GM23338 (cell line): ENCODE data around the gene GP5. TPM values are rescaled to one million over a fixed set of nuclear protein-coding genes. Genes with fewer than 3 reads are reported as not detected.

Source experiments
- ATAC-seq: fragments of 200-7000 bp; cut with Tn5 transposase; 3 replicates; pipeline ENCODE4 v1.9.1; 2020
- DNase-seq: peaks from one replicate; pipeline ENCODE4 v3.0.0-alpha.2; 2015; ENCODE audit warnings: low spot score
- H2AFZ ChIP-seq: fragments of 200-600 bp; sonication (generic); 2 replicates; pipeline ENCODE4 v1.8.0; 2016; ENCODE audit warnings: antibody characterized with exemption, mild to moderate bottlenecking, moderate library complexity
- H3F3A ChIP-seq: fragments of 200-600 bp; sonication (generic); replicated peaks from 2 replicates; pipeline ENCODE4 v1.8.0; 2017; ENCODE audit warnings: antibody characterized with exemption, mixed run types, low read depth
- H3K27ac ChIP-seq: fragments of 200-600 bp; sonication (generic); 2 replicates; pipeline ENCODE4 v1.6.1; 2016; ENCODE audit warnings: low read depth
- H3K27me3 ChIP-seq: fragments of 200-600 bp; sonication (generic); 2 replicates; pipeline ENCODE4 v1.8.0; 2016; ENCODE audit warnings: mild to moderate bottlenecking, mixed run types, moderate library complexity; ENCODE audit not compliant: insufficient read depth
- H3K36me3 ChIP-seq: fragments of 200-600 bp; sonication (generic); 2 replicates; pipeline ENCODE4 v1.8.0; 2016; ENCODE audit warnings: mild to moderate bottlenecking; ENCODE audit not compliant: insufficient read depth
- H3K4me1 ChIP-seq: fragments of 200-600 bp; sonication (generic); 2 replicates; pipeline ENCODE4 v1.8.0; 2016; ENCODE audit warnings: mild to moderate bottlenecking, moderate library complexity; ENCODE audit not compliant: insufficient read depth
- H3K4me2 ChIP-seq: fragments of 200-600 bp; sonication (generic); 2 replicates; pipeline ENCODE4 v1.7.1; 2017; ENCODE audit warnings: mixed run types
- H3K4me3 ChIP-seq: fragments of 200-600 bp; sonication (generic); 2 replicates; pipeline ENCODE4 v1.6.1; 2016; ENCODE audit warnings: mixed run types
- H3K79me2 ChIP-seq: fragments of 200-600 bp; sonication (generic); replicated peaks from 2 replicates; pipeline ENCODE4 v1.8.0; 2017; ENCODE audit warnings: mild to moderate bottlenecking; ENCODE audit not compliant: insufficient read depth
- H3K9me2 ChIP-seq: fragments of 200-600 bp; sonication (generic); 2 replicates; pipeline ENCODE4 v1.8.0; 2017; ENCODE audit not compliant: insufficient read depth
- H4K20me1 ChIP-seq: fragments of 200-600 bp; sonication (generic); replicated peaks from 2 replicates; pipeline ENCODE4 v1.8.0; 2017; ENCODE audit warnings: mild to moderate bottlenecking; ENCODE audit not compliant: insufficient read depth
- H3K27ac Mint-ChIP-seq: 2 replicates; pipeline ENCODE4 v1.8.0; 2020; ENCODE audit warnings: inconsistent platforms, mild to moderate bottlenecking, moderate library complexity, mixed read lengths
- H3K27me3 Mint-ChIP-seq: 3 replicates; pipeline ENCODE4 v1.8.0; 2022; ENCODE audit warnings: low read depth, mild to moderate bottlenecking, moderate library complexity, mixed read lengths, inconsistent platforms; ENCODE audit not compliant: insufficient read depth, poor library complexity
- H3K36me3 Mint-ChIP-seq: 3 replicates; pipeline ENCODE4 v1.8.0; 2021; ENCODE audit warnings: low read depth, mild to moderate bottlenecking, inconsistent platforms, moderate library complexity, mixed read lengths
- H3K4me1 Mint-ChIP-seq: 3 replicates; pipeline ENCODE4 v1.8.0; 2020; ENCODE audit warnings: mild to moderate bottlenecking, inconsistent platforms, mixed read lengths
- H3K4me3 Mint-ChIP-seq: 3 replicates; pipeline ENCODE4 v1.8.0; 2021; ENCODE audit warnings: moderate library complexity, mild to moderate bottlenecking, inconsistent platforms, mixed read lengths
- H3K9me3 Mint-ChIP-seq: 3 replicates; pipeline ENCODE4 v1.8.0; 2020; ENCODE audit warnings: moderate library complexity, mild to moderate bottlenecking, inconsistent platforms, mixed read lengths
- CREB1 ChIP-seq: fragments of 250-450 bp; sonication (Bioruptor Pico); IDR thresholded peaks from 2 replicates; pipeline ENCODE4 v1.5.0; 2020; ENCODE audit warnings: low read depth, mild to moderate bottlenecking, moderate library complexity
- CTCF ChIP-seq, 2 experiments: fragments of 200-600 bp in 1 of 2; sonication (generic) in 1 of 2; conservative IDR thresholded peaks; 2 replicates each; pipeline versions ENCODE4 v1.5.1 to v1.6.1; 2016 to 2017; ENCODE audit warnings: antibody characterized with exemption in 2 of 2, low read depth in 2 of 2, mild to moderate bottlenecking in 2 of 2, moderate library complexity in 1 of 2
- ETS1 ChIP-seq: IDR thresholded peaks from 2 replicates; pipeline ENCODE4 v1.6.1; 2016; ENCODE audit warnings: antibody characterized with exemption
- EZH2 ChIP-seq: fragments of 200-600 bp; sonication (generic); IDR thresholded peaks from one replicate; pipeline ENCODE4 v1.8.0; 2017; ENCODE audit warnings: antibody characterized with exemption, mild to moderate bottlenecking, low read depth; ENCODE audit not compliant: unreplicated experiment
- EZH2phosphoT487 ChIP-seq: fragments of 200-600 bp; sonication (generic); IDR thresholded peaks from one replicate; pipeline ENCODE4 v1.8.1; 2018; ENCODE audit warnings: antibody characterized with exemption; ENCODE audit not compliant: unreplicated experiment
- JUNB ChIP-seq: IDR thresholded peaks from one replicate; pipeline ENCODE4 v1.6.1; 2016; ENCODE audit warnings: antibody characterized with exemption; ENCODE audit not compliant: unreplicated experiment
- NANOG ChIP-seq: IDR thresholded peaks from 2 replicates; pipeline ENCODE4 v1.6.1; 2016; ENCODE audit warnings: antibody characterized with exemption, borderline replicate concordance
- POLR2AphosphoS5 ChIP-seq: IDR thresholded peaks from 2 replicates; pipeline ENCODE4 v1.6.1; 2016; ENCODE audit warnings: antibody characterized with exemption, low read depth
- REST ChIP-seq: IDR thresholded peaks from one replicate; pipeline ENCODE4 v1.6.1; 2018; ENCODE audit warnings: antibody characterized with exemption; ENCODE audit not compliant: unreplicated experiment
- STAT1 ChIP-seq: IDR thresholded peaks from one replicate; pipeline ENCODE4 v1.6.1; 2016; ENCODE audit warnings: antibody characterized with exemption; ENCODE audit not compliant: unreplicated experiment
- ZNF114 ChIP-seq: fragments of 250-450 bp; sonication (Bioruptor Pico); IDR thresholded peaks from 2 replicates; pipeline ENCODE4 v1.5.0; 2020; ENCODE audit warnings: mild to moderate bottlenecking, moderate library complexity
- ZNF331 ChIP-seq: fragments of 250-450 bp; sonication (Bioruptor Pico); IDR thresholded peaks from 2 replicates; pipeline ENCODE4 v1.5.0; 2020; ENCODE audit warnings: low read depth, mild to moderate bottlenecking, moderate library complexity
- ZNF462 ChIP-seq: fragments of 250-450 bp; sonication (Bioruptor Pico); IDR thresholded peaks from 2 replicates; pipeline ENCODE4 v1.5.0; 2020; ENCODE audit warnings: mild to moderate bottlenecking, moderate library complexity
- polyA plus RNA-seq: library from polyadenylated mRNA; unstranded; fragments of >200 nt; fragmentation: Nextera tagmentation; extraction: Ambion mirVana; gene quantifications from 2 replicates; pipeline ENCODE4 v1.2.1, GENCODE V29; 2016
- total RNA-seq: library from RNA; depleted of rRNA; stranded (reverse); fragments of >200 nt; shearing (Covaris generic); gene quantifications from 2 replicates; pipeline ENCODE4 v1.2.3, GENCODE V29; 2014

GP5 gene
- total and polyA plus RNA-seq, 2 experiments from 2014 or later, result 0.07 to 0.15 TPM

GRCh38 chr3:194395212-194395611 is 3.9 kb downstream of the GP5 start:
- H3K4me1 Mint-ChIP-seq, result peaks cover 21% of the 10 kb centered on the region
- H3K9me3 Mint-ChIP-seq, result peaks cover 10% of the 10 kb centered on the region; the same call in 2 of the 3 replicates
- H3K36me3 Mint-ChIP-seq, result no peaks in the 10 kb centered on the region
- Histone ChIP-seq H3K9me2 (no peaks in the 10 kb centered on the region), H4K20me1 (no peaks in the 10 kb centered on the region), H3K27ac (no peak overlapping the region), H3K4me3 (no peak overlapping the region), H2AFZ (no peak overlapping the region), H3K27me3 (peaks cover 48% of the 10 kb centered on the region), H3K79me2 (no peaks in the 10 kb centered on the region), H3K4me1 (peaks cover 21% of the 10 kb centered on the region), H3K36me3 (no peaks in the 10 kb centered on the region; the same call in 1 of the 2 replicates), H3F3A (peaks cover 7% of the 10 kb centered on the region; the same call in 1 of the 2 replicates), H3K4me2 (no peak overlapping the region)
- DNase-seq (no peak), ATAC-seq (no peak)
- no peak for TF ChIP-seq EZH2phosphoT487
- no peak for TF ChIP-seq ZNF331 (CRISPR knock-in tag)
- no peak for TF ChIP-seq ETS1
- no peak for TF ChIP-seq NANOG
- TF ChIP-seq EZH2, result no peak
- no peak for TF ChIP-seq CTCF (conservative IDR thresholded peaks at IDR 0.05; ENCODE audit: low read depth in 2 of 2)
- no peak for TF ChIP-seq ZNF462 (CRISPR knock-in tag)
- no peak for TF ChIP-seq REST
- no peak for TF ChIP-seq ZNF114 (CRISPR knock-in tag)
- no peak for TF ChIP-seq POLR2AphosphoS5
- no peak for TF ChIP-seq JUNB
- no peak for TF ChIP-seq CREB1 (CRISPR knock-in tag)
- TF ChIP-seq STAT1, result no peak
- H3K27ac Mint-ChIP-seq, result no peak overlapping the region
- peaks cover 38% of the 10 kb centered on the region for H3K27me3 Mint-ChIP-seq
- H3K4me3 Mint-ChIP-seq, result no peak overlapping the region
